Colonic mucosa (tissue), 2 donors: ENCODE data around the gene ZMYND15. TPM values are rescaled to one million over a fixed set of nuclear protein-coding genes. Genes with fewer than 3 reads are reported as not detected.

Experiments used
- total RNA-seq, 2 donors: library from RNA; stranded (reverse); fragmentation: NEBNext Ultra II Directional in 1 of 2; extraction: Animal tissue kit (Norgen Biotek cat#: 25700) in 1 of 2; gene quantifications; one replicate each; pipeline ENCODE4 v1.2.1, GENCODE V29; 2021
- donor health status: DM: no; HTN: no; CAD: no.
- donor health status: DM: no; HTN: no; CAD: no.

Gene ZMYND15
- total RNA-seq, 2 donors from 2014 or later: 0.89 to 1.2 TPM

Other genes starting within 250 kb of the ZMYND15 start
- 10 to 100 TPM; 13.7 to 17.4 TPM for gene SPNS2, start 241.0 kb upstream of the ZMYND15 start, total RNA-seq
- 10 to 100 TPM; 21.4 to 58.7 TPM for gene MYBBP1A, start 184.4 kb upstream of the ZMYND15 start, total RNA-seq
- gene GGT6, start 179.3 kb upstream of the ZMYND15 start, total RNA-seq: 100 to 1,000 TPM; 158 to 163 TPM
- gene SMTNL2, start 155.3 kb upstream of the ZMYND15 start, total RNA-seq: under 1 TPM in 1 of 2 donors, not detected in 1; 0.27 TPM
- under 1 TPM in 1 of 2 donors, not detected in 1; 0.13 TPM for gene ALOX15, start 98.2 kb upstream of the ZMYND15 start, total RNA-seq
- gene PELP1, start 35.7 kb upstream of the ZMYND15 start, total RNA-seq: 10 to 100 TPM; 24.8 to 66.4 TPM
- gene ARRB2, start 29.2 kb upstream of the ZMYND15 start, total RNA-seq: 10 to 100 TPM; 41.0 to 42.8 TPM
- gene MED11, start 8.4 kb upstream of the ZMYND15 start, total RNA-seq: 10 to 100 TPM; 21.3 to 28.0 TPM
- gene CXCL16, start 95 bp downstream of the ZMYND15 start, total RNA-seq: 10 to 100 TPM; 41.8 to 44.1 TPM
- gene TM4SF5, start 32.1 kb downstream of the ZMYND15 start, total RNA-seq: 10 to 100 TPM; 15.1 to 37.7 TPM
- gene VMO1, start 46.5 kb downstream of the ZMYND15 start, total RNA-seq: 1 to 10 TPM in 1 of 2 donors, under 1 TPM in 1; 0.91 to 2.0 TPM
- under 1 TPM; 0.35 to 0.40 TPM for gene GLTPD2, start 49.1 kb downstream of the ZMYND15 start, total RNA-seq
- 100 to 1,000 TPM in 1 of 2 donors, 10 to 100 TPM in 1; 97.5 to 171 TPM for gene PSMB6, start 56.3 kb downstream of the ZMYND15 start, total RNA-seq
- 10 to 100 TPM; 18.8 to 28.3 TPM for gene PLD2, start 67.3 kb downstream of the ZMYND15 start, total RNA-seq
- 100 to 1,000 TPM; 172 to 215 TPM for gene MINK1, start 93.5 kb downstream of the ZMYND15 start, total RNA-seq
- gene C17orf107, start 159.7 kb downstream of the ZMYND15 start, total RNA-seq: 1 to 10 TPM in 1 of 2 donors, under 1 TPM in 1; 0.74 to 1.8 TPM
- gene CHRNE, start 163.3 kb downstream of the ZMYND15 start, total RNA-seq: 1 to 10 TPM in 1 of 2 donors, not detected in 1; 1.1 TPM
- not detected for gene GP1BA, start 192.4 kb downstream of the ZMYND15 start, total RNA-seq
- gene SLC25A11, start 200.2 kb downstream of the ZMYND15 start, total RNA-seq: 100 to 1,000 TPM in 1 of 2 donors, 10 to 100 TPM in 1; 73.1 to 116 TPM
- 100 to 1,000 TPM in 1 of 2 donors, 10 to 100 TPM in 1; 92.1 to 120 TPM for gene RNF167, start 200.4 kb downstream of the ZMYND15 start, total RNA-seq
- gene PFN1, start 208.7 kb downstream of the ZMYND15 start, total RNA-seq: 1,000 to 10,000 TPM in 1 of 2 donors, 100 to 1,000 TPM in 1; 839 to 1,278 TPM
- 10 to 100 TPM in 1 of 2 donors, 1 to 10 TPM in 1; 3.8 to 17.6 TPM for gene ENO3, start 211.3 kb downstream of the ZMYND15 start, total RNA-seq
- 10 to 100 TPM; 47.7 to 56.4 TPM for gene SPAG7, start 228.0 kb downstream of the ZMYND15 start, total RNA-seq
- 10 to 100 TPM; 39.8 to 52.6 TPM for gene CAMTA2, start 247.8 kb downstream of the ZMYND15 start, total RNA-seq